GM12878 (cell line): ENCODE results near the gene FGD3. TPM values are rescaled to one million over a fixed set of nuclear protein-coding genes. Genes with fewer than 3 reads are reported as not detected.
A peak's percentile ranks its signal among the peaks of the same experiment; 100 is the strongest.

ENCODE experiments used
- ATAC-seq: fragments of 200-7000 bp; cut with Tn5 transposase; 3 replicates; pipeline ENCODE4 v1.9.1; 2020; ENCODE audit warnings: mild to moderate bottlenecking, moderate library complexity
- BruUV-seq: library from RNA; stranded (reverse); fragments of 400-500 nt; replicated peaks from 2 replicates; lab custom pipeline; 2021; lab: Mats Ljungman, UMichigan
- CTCF ChIA-PET: fragments of 300-600 bp; sonication (Branson Sonifier 250); formaldehyde crosslinking; extraction: SDS; loops from one replicate; lab custom pipeline; 2021; ENCODE audit warnings: inconsistent platforms; lab: Yijun Ruan, JAX
- POLR2A ChIA-PET: fragments of 350-600 bp; formaldehyde crosslinking; extraction: SDS; loops from one replicate; lab custom pipeline; 2021; ENCODE audit warnings: inconsistent platforms; lab: Charles Lee
- RAD21 ChIA-PET: fragments of 300-600 bp; sonication (Branson Sonifier 250); formaldehyde crosslinking; loops from one replicate; lab custom pipeline; 2023; ENCODE audit warnings: antibody characterized with exemption; ENCODE audit not compliant: unreplicated experiment; lab: Charles Lee
- SMC1A ChIA-PET: fragments of 300-600 bp; sonication (Branson Sonifier 250); formaldehyde crosslinking; loops from one replicate; lab custom pipeline; 2023; ENCODE audit not compliant: unreplicated experiment, uncharacterized antibody; lab: Charles Lee
- DNase-seq: peaks from one replicate; pipeline ENCODE4 v3.0.0-alpha.2; 2011; ENCODE audit warnings: low read depth, low spot score
- FAIRE-seq: peaks from 3 replicates; lab custom pipeline; 2011; peaks lifted over from hg19 to GRCh38; lab: Jason Lieb, UNC
- H2AFZ ChIP-seq: 2 replicates; pipeline ENCODE4 v1.6.0; 2011; ENCODE audit warnings: low read depth, low read length, control low read depth; ENCODE audit not compliant: control insufficient read depth
- H3K27ac ChIP-seq: 2 replicates; pipeline ENCODE4 v1.5.1; 2011; ENCODE audit warnings: control low read depth; ENCODE audit not compliant: control insufficient read depth, insufficient read depth
- H3K27me3 ChIP-seq, 2 experiments: replicated peaks in 1 of 2; 2 replicates each; pipeline versions ENCODE4 v1.6.0 to v1.6.1; 2011; ENCODE audit warnings: low read length in 1 of 2; ENCODE audit not compliant: control insufficient read depth in 2 of 2, insufficient read depth in 2 of 2
- H3K36me3 ChIP-seq, 2 experiments: 2 replicates each; pipeline ENCODE4 v1.5.1; 2011; ENCODE audit warnings: low read length in 1 of 2; ENCODE audit not compliant: control insufficient read depth in 2 of 2, insufficient read depth in 2 of 2
- H3K4me1 ChIP-seq: 2 replicates; pipeline ENCODE4 v1.6.1; 2011; ENCODE audit warnings: mild to moderate bottlenecking, low read length, moderate library complexity, mixed read lengths; ENCODE audit not compliant: control insufficient read depth, insufficient read depth
- H3K4me2 ChIP-seq: 2 replicates; pipeline ENCODE4 v1.6.0; 2011; ENCODE audit warnings: control low read depth; ENCODE audit not compliant: control insufficient read depth, insufficient read depth
- H3K4me3 ChIP-seq: fragments of 200-600 bp; sonication (generic); 2 replicates; pipeline ENCODE4 v1.5.1; 2016
- H3K79me2 ChIP-seq: 2 replicates; pipeline ENCODE4 v1.6.0; 2011; ENCODE audit warnings: low read length; ENCODE audit not compliant: control insufficient read depth, insufficient read depth
- H3K9ac ChIP-seq: 2 replicates; pipeline ENCODE4 v1.8.0; 2011; ENCODE audit warnings: low read length, control low read depth, mixed read lengths; ENCODE audit not compliant: control insufficient read depth, insufficient read depth
- H3K9me3 ChIP-seq: replicated peaks from 3 replicates; pipeline ENCODE4 v1.5.1; 2011; ENCODE audit warnings: mild to moderate bottlenecking, low read length; ENCODE audit not compliant: control insufficient read depth, insufficient read depth
- H4K20me1 ChIP-seq: 2 replicates; pipeline ENCODE4 v1.6.0; 2011; ENCODE audit not compliant: control insufficient read depth, insufficient read depth
- BMI1 ChIP-seq: fragments of 450-650 bp; IDR thresholded peaks from 2 replicates; pipeline ENCODE4 v1.6.1; 2016; ENCODE audit warnings: mild to moderate bottlenecking, moderate library complexity, borderline replicate concordance
- CHD1 ChIP-seq: IDR thresholded peaks from 2 replicates; pipeline ENCODE4 v1.6.1; 2012; ENCODE audit warnings: low read depth, low read length, improper control_type of control experiment
- CHD2 ChIP-seq: IDR thresholded peaks from 2 replicates; pipeline ENCODE4 v1.6.1; 2011; ENCODE audit warnings: low read depth, low read length, improper control_type of control experiment, borderline replicate concordance
- E2F4 ChIP-seq: IDR thresholded peaks from 2 replicates; pipeline ENCODE4 v1.6.1; 2012; ENCODE audit warnings: low read depth, low read length, improper control_type of control experiment
- ETV6 ChIP-seq, 2 experiments: fragments of 450-650 bp in 1 of 2; IDR thresholded peaks in 1 of 2; conservative IDR thresholded peaks in 1 of 2; 2 replicates each; pipeline ENCODE4 v1.6.1; 2014; ENCODE audit warnings: antibody characterized with exemption in 1 of 2, borderline replicate concordance in 1 of 2, low read depth in 1 of 2, mild to moderate bottlenecking in 1 of 2, moderate library complexity in 1 of 2
- IKZF2 ChIP-seq, 2 experiments: fragments of 450-650 bp; IDR thresholded peaks; 2 replicates each; pipeline ENCODE4 v1.6.1; 2017; ENCODE audit warnings: mild to moderate bottlenecking in 2 of 2, moderate library complexity in 2 of 2
- IRF5 ChIP-seq: fragments of 450-650 bp; IDR thresholded peaks from 2 replicates; pipeline ENCODE4 v1.6.1; 2017; ENCODE audit warnings: borderline replicate concordance
- MEF2B ChIP-seq: fragments of 450-650 bp; IDR thresholded peaks from 2 replicates; pipeline ENCODE4 v1.6.1; 2018; ENCODE audit warnings: mild to moderate bottlenecking, moderate library complexity; ENCODE audit not compliant: partially characterized antibody, poor library complexity, severe bottlenecking
- MXI1 ChIP-seq: fragments of 150-350 bp; IDR thresholded peaks from 2 replicates; pipeline ENCODE4 v1.6.1; 2011; ENCODE audit warnings: low read depth, mild to moderate bottlenecking, inconsistent platforms, low read length, improper control_type of control experiment
- MYC ChIP-seq: IDR thresholded peaks from 2 replicates; pipeline ENCODE4 v1.6.1; 2011; ENCODE audit warnings: mild to moderate bottlenecking, low read length, moderate library complexity, inconsistent platforms; ENCODE audit not compliant: insufficient read depth, insufficient replicate concordance, insufficient read length, severe bottlenecking
- NFYB ChIP-seq: IDR thresholded peaks from 2 replicates; pipeline ENCODE4 v1.6.1; 2011; ENCODE audit warnings: low read depth, mild to moderate bottlenecking, low read length, improper control_type of control experiment, moderate library complexity; ENCODE audit not compliant: insufficient read depth
- ZBED1 ChIP-seq: IDR thresholded peaks from 2 replicates; pipeline ENCODE4 v1.6.1; 2016; ENCODE audit warnings: borderline replicate concordance
- ZZZ3 ChIP-seq: IDR thresholded peaks from 2 replicates; pipeline ENCODE4 v1.6.1; 2011; ENCODE audit warnings: low read depth; ENCODE audit not compliant: control insufficient read depth, insufficient read length
- WGBS: methylation state at CpG from one replicate; pipeline ENCODE4 v1.1.6; 2016; ENCODE audit warnings: low lambda C conversion rate; ENCODE audit not compliant: insufficient replicate concordance, insufficient coverage; ENCODE audit errors: missing lambda C conversion rate; 5-methylcytosine and 5-hydroxymethylcytosine counted together
- in situ Hi-C: fragments of 300-500 bp; cut with MboI; formaldehyde crosslinking; loops from 9 replicates; pipeline ENCODE4 v1.14.3; 2018; ENCODE audit warnings: mixed read lengths
- intact Hi-C: fragments of 100-400 bp; cut with micrococcal nuclease; formaldehyde crosslinking; loops from one replicate; pipeline ENCODE4 v1.14.2; 2022; ENCODE audit not compliant: unreplicated experiment
- polyA plus RNA-seq, 11 experiments: library from polyadenylated mRNA; depleted of rRNA in 4 of 11; unstranded in 6 of 11; stranded (reverse) in 5 of 11; fragments of >200 nt; fragmentation: Nextera tagmentation in 4 of 11; fragmentation: Illumina TruSeq in 1 of 11; extraction: Ambion mirVana in 4 of 11; extraction: Trizol in 1 of 11; gene quantifications; 1 replicate in 1 of 11; 2 replicates in 10 of 11; pipeline versions ENCODE4 v1.2.1 to v1.2.3, GENCODE V29; 2011 to 2016; ENCODE audit warnings: inconsistent platforms in 2 of 11, missing spikeins in 2 of 11, low read depth in 1 of 11
- total RNA-seq, 4 experiments: library from RNA; depleted of rRNA in 3 of 4; stranded (reverse); fragments of >200 nt in 3 of 4; fragmentation: Illumina TruSeq in 1 of 4; extraction: Trizol in 1 of 4; gene quantifications; 2 replicates each; pipeline versions ENCODE4 v1.2.1 to v1.2.3, GENCODE V29; 2013 to 2021
- TF ChIP-seq, protein P1 (sequence below): fragments of 450-650 bp; IDR thresholded peaks from 2 replicates; pipeline ENCODE4 v1.6.1; 2016; ENCODE audit warnings: mild to moderate bottlenecking

Gene FGD3
- total and polyA plus RNA-seq, 10 of the 15 experiments (the other 5 are each of a cell fraction or from before 2014, with no cell fraction given), result 0.26 to 18.1 (median 12.4) TPM

DNA sequence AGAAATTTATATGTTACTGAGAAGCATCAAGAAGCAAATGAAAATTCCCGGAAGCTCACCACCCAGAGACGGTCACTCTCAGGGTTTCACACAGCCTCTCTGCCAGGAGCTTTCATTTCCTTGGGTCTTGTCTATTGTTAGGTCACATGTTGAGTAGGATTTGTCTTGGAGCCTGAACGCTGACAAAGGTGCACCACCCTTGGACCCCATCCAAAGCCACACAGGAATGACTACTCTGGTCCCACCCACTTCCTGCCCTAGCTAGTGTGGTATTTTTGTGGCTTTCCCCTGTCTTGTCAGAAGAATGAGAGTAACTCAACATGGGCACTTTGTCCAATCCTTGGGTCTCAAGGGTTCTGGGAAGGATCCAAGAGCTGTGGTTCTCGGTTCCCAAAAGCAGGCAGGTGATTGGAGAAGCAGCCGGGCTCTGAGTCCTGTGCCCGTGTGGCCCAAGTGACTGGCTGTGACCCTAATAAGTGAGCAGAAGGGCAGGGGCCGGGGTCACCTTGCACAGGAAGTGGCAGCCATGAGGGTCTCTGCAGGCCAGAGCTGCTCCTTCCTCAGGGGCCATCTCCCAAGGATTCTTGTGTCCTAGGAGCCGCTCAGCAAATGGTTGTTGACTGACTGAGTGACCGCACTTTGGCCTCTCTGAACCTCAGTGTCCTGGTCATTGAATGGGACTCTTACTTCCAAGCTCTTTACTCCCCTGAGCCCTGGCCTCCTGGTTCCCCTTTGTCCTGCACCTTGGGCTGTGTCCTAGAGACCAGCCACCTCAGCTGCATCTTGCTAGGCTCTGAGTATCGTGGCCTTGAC is 6.9 kb downstream of the FGD3 start (continued):
- TF ChIP-seq IRF5 (no peak), BMI1 (no peak), MEF2B (no peak), ETV6 (conservative IDR thresholded peaks at IDR 0.05 in 1 of 2, IDR thresholded peaks at IDR 0.05 in 1 of 2; ENCODE audit: borderline replicate concordance in 1 of 2, low read depth in 1 of 2) (no peak), IKZF2 (IDR thresholded peaks at IDR 0.05) (peak in 1 of 2 experiments; percentile 27; a peak in 2 of 4 replicates), MYC (no peak)
- TF ChIP-seq, all 136 proteins: peak for 4

- RAD21 ChIA-PET, result interaction anchor here (0.6 to 2.3 kb wide), 4 partner anchors 47 to 154 kb away, joined by 3 to 13 read pairs (median 4); no protein-coding TSS in a partner anchor
- no peak overlapping the region for H3K4me2 ChIP-seq
- no peaks in the 10 kb centered on the region for H3K79me2 ChIP-seq
- H4K20me1 ChIP-seq, result no peaks in the 10 kb centered on the region
- FAIRE-seq (no peak), ATAC-seq (no peak), DNase-seq (no peak)
- no peak overlapping the region for H3K27ac ChIP-seq
- peaks cover 13% of the 10 kb centered on the region for H3K4me1 ChIP-seq
- CTCF ChIA-PET, result interaction anchor here (0.6 to 6.8 kb wide), 9 partner anchors 8 to 348 kb away, joined by 3 to 100 read pairs (median 5); no protein-coding TSS in a partner anchor
- H3K36me3 ChIP-seq, result no peaks in the 10 kb centered on the region
- intact Hi-C loops, result no loop called here
- no peak overlapping the region for H3K9ac ChIP-seq
- in situ Hi-C loops, result loop anchor here (10.0 kb wide), 1 partner anchor 350 kb away; no protein-coding TSS in a partner anchor
- H3K4me3 ChIP-seq, result no peak overlapping the region
- no peak overlapping the region for H2AFZ ChIP-seq
- BruUV-seq, result no TSS peak
- WGBS, result 71% methylated on average over 9 of the region's 9 CpGs
- POLR2A ChIA-PET, result interaction anchor here (1.2 to 1.5 kb wide), 2 partner anchors 11 to 15 kb away, joined by 3 to 4 read pairs; no protein-coding TSS in a partner anchor
- H3K9me3 ChIP-seq, result no peaks in the 10 kb centered on the region
- no peaks in the 10 kb centered on the region for H3K27me3 ChIP-seq
- SMC1A ChIA-PET, result interaction anchor here (0.5 to 3.1 kb wide), 11 partner anchors 9 to 348 kb away, joined by 3 to 10 read pairs (median 3); no protein-coding TSS in a partner anchor
- TF ChIP-seq NFYB, result no peak
- no peak for TF ChIP-seq ZZZ3
- TF ChIP-seq, protein P1, sequence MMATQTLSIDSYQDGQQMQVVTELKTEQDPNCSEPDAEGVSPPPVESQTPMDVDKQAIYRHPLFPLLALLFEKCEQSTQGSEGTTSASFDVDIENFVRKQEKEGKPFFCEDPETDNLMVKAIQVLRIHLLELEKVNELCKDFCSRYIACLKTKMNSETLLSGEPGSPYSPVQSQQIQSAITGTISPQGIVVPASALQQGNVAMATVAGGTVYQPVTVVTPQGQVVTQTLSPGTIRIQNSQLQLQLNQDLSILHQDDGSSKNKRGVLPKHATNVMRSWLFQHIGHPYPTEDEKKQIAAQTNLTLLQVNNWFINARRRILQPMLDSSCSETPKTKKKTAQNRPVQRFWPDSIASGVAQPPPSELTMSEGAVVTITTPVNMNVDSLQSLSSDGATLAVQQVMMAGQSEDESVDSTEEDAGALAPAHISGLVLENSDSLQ, result no peak
- TF ChIP-seq CHD1, result no peak
- no peak for TF ChIP-seq MXI1
- no peak for TF ChIP-seq ZBED1
- TF ChIP-seq E2F4, result no peak
- TF ChIP-seq CHD2, result no peak
Measured at GRCh38 chr9:92954886-92955285, 7.6 kb downstream of the FGD3 start.
